HG03432 (cell line): ENCODE data around the gene MUC6.

Source experiments
- ATAC-seq: cut with Tn5 transposase; IDR thresholded peaks from one replicate; pipeline ENCODE4 v1.9.1; 2021; ENCODE audit warnings: mild to moderate bottlenecking, moderate library complexity; ENCODE audit not compliant: unreplicated experiment

Gene MUC6

GRCh38 chr11:970319-970871 lies 66.1 kb downstream of the MUC6 start:
- ATAC-seq = no peak

GRCh38 chr11:969651-970205 lies 66.8 kb downstream of the MUC6 start:
- no peak for ATAC-seq

DNA sequence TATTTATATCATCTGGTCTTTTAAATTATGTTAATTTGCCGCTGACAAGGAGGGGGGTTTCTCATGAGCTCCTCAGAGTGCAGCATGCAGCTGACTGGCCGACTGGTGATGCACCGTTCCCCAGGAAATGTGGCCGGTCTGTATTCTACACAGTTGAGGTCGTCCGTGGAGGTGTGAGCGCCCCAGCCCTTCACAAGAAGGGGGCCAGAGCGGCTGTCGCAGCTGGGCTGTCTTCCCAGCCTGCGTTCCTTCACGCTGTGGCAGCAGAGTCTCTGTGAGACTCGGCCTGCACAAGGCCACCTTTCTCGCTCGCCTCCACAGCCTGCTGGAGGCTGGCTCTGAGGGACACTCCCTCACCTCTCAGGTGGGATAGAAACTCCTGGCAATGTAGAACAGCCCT lies 67.7 kb downstream of the MUC6 start:
- no peak for ATAC-seq

DNA sequence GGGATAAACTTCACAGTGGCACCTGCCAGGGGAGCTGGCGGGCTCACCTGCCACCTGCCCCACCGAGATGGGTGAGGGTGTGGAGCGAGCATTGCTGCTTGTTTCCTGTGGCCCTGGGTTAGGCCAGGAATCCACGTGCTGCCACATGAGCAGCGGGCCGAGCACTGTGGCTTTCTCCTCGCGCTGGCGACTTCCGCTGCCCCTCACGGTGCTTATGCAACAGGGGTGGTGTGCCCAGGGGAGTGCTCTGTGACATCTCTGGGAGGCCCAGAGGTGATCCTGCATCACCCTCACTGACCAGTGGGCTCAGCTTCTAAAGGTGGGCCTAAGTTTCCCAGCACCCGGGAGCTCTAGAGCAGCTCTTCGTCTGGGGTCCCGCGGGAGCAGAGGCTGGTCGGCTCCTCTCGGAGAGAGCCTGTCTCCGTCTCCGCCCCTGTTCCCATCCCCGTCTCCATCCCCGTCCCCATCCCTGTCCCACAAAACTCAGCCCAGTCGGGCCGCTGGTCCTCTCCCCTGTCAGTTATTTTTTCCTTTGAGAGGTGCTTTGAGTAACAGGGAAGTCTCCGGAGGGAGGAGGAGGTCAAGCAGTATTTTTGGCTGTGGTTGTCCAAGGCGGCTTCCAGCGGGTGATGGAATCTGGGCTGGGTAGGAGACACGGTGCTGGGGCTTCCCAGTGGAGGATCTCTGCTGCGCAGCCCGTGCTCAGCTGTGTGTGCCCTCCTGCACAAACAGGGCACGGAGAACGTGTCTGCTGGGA lies 68.3 kb downstream of the MUC6 start:
- no peak for ATAC-seq

- no peak for ATAC-seq
Observed at GRCh38 chr11:965206-965775, 71.2 kb downstream of the MUC6 start.

DNA sequence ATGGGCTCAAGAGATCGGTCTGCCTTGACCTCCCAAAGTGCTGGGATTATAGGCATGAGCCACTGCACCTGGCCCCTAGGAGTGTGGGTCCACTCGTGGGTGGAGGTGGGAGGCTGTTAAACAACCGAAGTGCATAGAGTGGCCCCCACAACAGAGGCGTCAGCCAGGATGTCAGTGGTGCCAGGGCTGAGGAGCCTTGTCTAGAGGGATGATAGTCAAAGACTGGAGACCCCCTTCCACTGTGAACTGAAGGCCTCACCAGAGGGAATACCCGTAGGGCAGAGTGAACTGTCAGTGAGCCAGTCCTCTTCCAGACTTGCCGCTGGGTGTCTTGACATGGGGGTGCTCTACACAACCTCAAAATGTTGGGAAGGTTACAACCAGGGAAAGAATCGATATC lies 72.7 kb downstream of the MUC6 start:
- ATAC-seq = no peak
